Smooth muscle cell (in vitro differentiated cells): ENCODE measurements around the gene KRT81. TPM values are rescaled to one million over a fixed set of nuclear protein-coding genes. Genes with fewer than 3 reads are reported as not detected.
"Not testable (repeated sequence)": the region's sequence is repeated elsewhere in the genome, so short reads cannot be mapped to it uniquely, and the experiment has no call there.

Source experiments
- DNase-seq: peaks from one replicate; lab custom pipeline; 2025; ENCODE audit not compliant: unreplicated experiment; lab: John Stamatoyannopoulos, UW
- H2AFZ ChIP-seq: fragments of 200-600 bp; sonication (generic); 2 replicates; pipeline ENCODE4 v1.6.0; 2016; ENCODE audit warnings: antibody characterized with exemption, low read depth, mild to moderate bottlenecking
- H3F3A ChIP-seq: fragments of 200-600 bp; sonication (generic); 2 replicates; pipeline ENCODE4 v1.6.0; 2017; ENCODE audit warnings: antibody characterized with exemption, low read depth
- H3K27ac ChIP-seq: fragments of 200-600 bp; sonication (generic); 2 replicates; pipeline ENCODE4 v1.5.1; 2016; ENCODE audit warnings: low read depth, mild to moderate bottlenecking
- H3K27me3 ChIP-seq: fragments of 200-600 bp; sonication (generic); 2 replicates; pipeline ENCODE4 v1.6.1; 2016; ENCODE audit warnings: low read depth, mild to moderate bottlenecking
- H3K36me3 ChIP-seq: fragments of 200-600 bp; sonication (generic); 2 replicates; pipeline ENCODE4 v1.5.1; 2016; ENCODE audit warnings: low read depth
- H3K4me1 ChIP-seq: fragments of 200-600 bp; sonication (generic); 2 replicates; pipeline ENCODE4 v1.5.1; 2016; ENCODE audit warnings: low read depth
- H3K4me2 ChIP-seq: fragments of 200-600 bp; sonication (generic); 2 replicates; pipeline ENCODE4 v1.6.0; 2016; ENCODE audit warnings: mild to moderate bottlenecking
- H3K4me3 ChIP-seq: fragments of 200-600 bp; sonication (generic); 2 replicates; pipeline ENCODE4 v1.5.1; 2016; ENCODE audit warnings: mild to moderate bottlenecking
- H3K79me2 ChIP-seq: fragments of 200-600 bp; sonication (generic); 2 replicates; pipeline ENCODE4 v1.6.0; 2016; ENCODE audit warnings: low read depth, mild to moderate bottlenecking
- H3K9ac ChIP-seq: fragments of 200-600 bp; sonication (generic); 2 replicates; pipeline ENCODE4 v1.6.0; 2016; ENCODE audit warnings: low read depth
- H3K9me3 ChIP-seq: fragments of 200-600 bp; sonication (generic); replicated peaks from 2 replicates; pipeline ENCODE4 v1.5.1; 2016; ENCODE audit warnings: low read depth
- H4K20me1 ChIP-seq: fragments of 200-600 bp; sonication (generic); 2 replicates; pipeline ENCODE4 v1.6.0; 2016; ENCODE audit warnings: low read depth
- CTCF ChIP-seq: fragments of 200-600 bp; sonication (generic); IDR thresholded peaks from 2 replicates; pipeline ENCODE4 v1.5.1; 2017; ENCODE audit warnings: borderline replicate concordance, mild to moderate bottlenecking, antibody characterized with exemption; ENCODE audit not compliant: insufficient read depth, poor library complexity, severe bottlenecking
- WGBS: methylation state at CpG from one replicate; pipeline ENCODE4 v1.1.7; 2016; ENCODE audit warnings: low lambda C conversion rate; 5-methylcytosine and 5-hydroxymethylcytosine counted together
- polyA plus RNA-seq: library from polyadenylated mRNA; unstranded; fragments of >200 nt; fragmentation: Nextera tagmentation; extraction: Ambion mirVana; gene quantifications from 2 replicates; pipeline ENCODE4 v1.2.1, GENCODE V29; 2016
- total RNA-seq: library from RNA; depleted of rRNA; stranded (reverse); fragments of >200 nt; gene quantifications from 2 replicates; pipeline ENCODE4 v1.2.3, GENCODE V29; 2014

Gene KRT81
- total and polyA plus RNA-seq, 2 experiments from 2014 or later, result 0.49 to 1.4 TPM

GRCh38 chr12:52316290-52316689 lies 25.0 kb upstream of the KRT81 start:
- no peak overlapping the region for H3K4me3 ChIP-seq
- no peak overlapping the region for H2AFZ ChIP-seq
- no peaks in the 10 kb centered on the region for H3F3A ChIP-seq
- H3K79me2 ChIP-seq, result no peaks in the 10 kb centered on the region
- TF ChIP-seq CTCF, result no peak
- H3K9ac ChIP-seq, result no peak overlapping the region
- H3K4me1 ChIP-seq, result no peaks in the 10 kb centered on the region
- H4K20me1 ChIP-seq, result no peaks in the 10 kb centered on the region
- 96% methylated on average over 9 of the region's 9 CpGs for WGBS
- DNase-seq, result no peak
- no peaks in the 10 kb centered on the region for H3K36me3 ChIP-seq
- peaks cover 47% of the 10 kb centered on the region for H3K27me3 ChIP-seq
- no peak overlapping the region for H3K4me2 ChIP-seq
- no peaks in the 10 kb centered on the region for H3K9me3 ChIP-seq
- no peak overlapping the region for H3K27ac ChIP-seq

GRCh38 chr12:52315721-52316120 lies 24.4 kb upstream of the KRT81 start:
- not testable (repeated sequence) for H3K4me1 ChIP-seq, H4K20me1 ChIP-seq, H3K4me2 ChIP-seq, H3K9ac ChIP-seq, H3K36me3 ChIP-seq, H3K27ac ChIP-seq, H3F3A ChIP-seq, H3K9me3 ChIP-seq, H2AFZ ChIP-seq, DNase-seq, H3K79me2 ChIP-seq, H3K4me3 ChIP-seq
- peaks cover 43% of the 10 kb centered on the region for H3K27me3 ChIP-seq
- WGBS, result 50% methylated on average over 9 of the region's 9 CpGs
- peak; percentile 23 for TF ChIP-seq CTCF

GRCh38 chr12:52314511-52314910 lies 23.2 kb upstream of the KRT81 start:
- no peak overlapping the region for H3K4me2 ChIP-seq
- H3K9ac ChIP-seq, result no peak overlapping the region
- H3K27me3 ChIP-seq, result peaks cover 31% of the 10 kb centered on the region
- H2AFZ ChIP-seq, result no peak overlapping the region
- no peak for DNase-seq
- no peak overlapping the region for H3K4me3 ChIP-seq
- H3K36me3 ChIP-seq, result no peaks in the 10 kb centered on the region
- H3K79me2 ChIP-seq, result no peaks in the 10 kb centered on the region
- H3K9me3 ChIP-seq, result no peaks in the 10 kb centered on the region
- no peak for TF ChIP-seq CTCF
- no peak overlapping the region for H3K27ac ChIP-seq
- no peaks in the 10 kb centered on the region for H4K20me1 ChIP-seq
- no peaks in the 10 kb centered on the region for H3K4me1 ChIP-seq
- no peaks in the 10 kb centered on the region for H3F3A ChIP-seq
- WGBS, result 88% methylated on average over 13 of the region's 13 CpGs

- H3K27me3 ChIP-seq, result peaks cover 25% of the 10 kb centered on the region
- H3K4me3 ChIP-seq, result no peak overlapping the region
- H3K27ac ChIP-seq, result no peak overlapping the region
- WGBS, result 89% methylated on average over 9 of the region's 9 CpGs
- no peak overlapping the region for H3K4me2 ChIP-seq
- no peak overlapping the region for H3K9ac ChIP-seq
- no peak overlapping the region for H2AFZ ChIP-seq
- H4K20me1 ChIP-seq, result no peaks in the 10 kb centered on the region
- no peak for DNase-seq
- no peaks in the 10 kb centered on the region for H3K36me3 ChIP-seq
- H3K9me3 ChIP-seq, result no peaks in the 10 kb centered on the region
- H3K79me2 ChIP-seq, result no peaks in the 10 kb centered on the region
- TF ChIP-seq CTCF, result no peak
- H3K4me1 ChIP-seq, result no peaks in the 10 kb centered on the region
- no peaks in the 10 kb centered on the region for H3F3A ChIP-seq
These were observed 22.6 kb upstream of the KRT81 start for GRCh38 chr12:52313926-52314325.
